ENCODE results near the gene GPSM1. TPM values are rescaled to one million over a fixed set of nuclear protein-coding genes. Genes with fewer than 3 reads are reported as not detected.

GPSM1 gene
- total and polyA plus RNA-seq, 8 donors: 3.5 to 17.4 (median 12.1) TPM

- Histone ChIP-seq H3K9me3 (no peaks in the 10 kb centered on the region), H3K36me3 (peaks cover 26 to 73% (median 60%) of the 10 kb centered on the region in 4 donors), H3K27ac (no peak overlapping the region), H3K4me1 (peaks cover 12 to 31% (median 26%) of the 10 kb centered on the region in 4 donors), H3K4me3 (no peak overlapping the region), H3K27me3 (no peaks in the 10 kb centered on the region)
- TF ChIP-seq POLR2A (IDR thresholded peaks at IDR 0.05) (no peak), POLR2AphosphoS5 (IDR thresholded peaks at IDR 0.05) (no peak), CTCF (IDR thresholded peaks at IDR 0.05) (no peak), EP300 (IDR thresholded peaks at IDR 0.05) (no peak)
- no peak for DNase-seq
- WGBS, 5 donors: 77 to 85% (median 81%) methylated on average over 13 of the region's 13 CpGs
- intact Hi-C loops (cut with DNase I; ENCODE audit: low total_unique reads): loop anchor here (10.0 kb wide), 1 partner anchor 67 kb away; no protein-coding TSS in a partner anchor
These were observed 74.7 kb downstream of the GPSM1 start for GRCh38 chr9:136402067-136402466.

- peaks cover 12 to 22% (median 21%) of the 10 kb centered on the region in 4 donors for H3K4me1 ChIP-seq
- H3K4me3 ChIP-seq: no peak overlapping the region
- peak in 1 of 2 donors; percentile 43 for DNase-seq
- WGBS, 5 donors: 73 to 92% (median 85%) methylated on average over 5 of the region's 5 CpGs
- H3K36me3 ChIP-seq: peaks cover 32 to 66% (median 60%) of the 10 kb centered on the region in 4 donors
- intact Hi-C loops (cut with DNase I; ENCODE audit: low total_unique reads): loop anchor here (10.0 kb wide), 1 partner anchor 69 kb away; no protein-coding TSS in a partner anchor
- no peaks in the 10 kb centered on the region for H3K27me3 ChIP-seq
- TF ChIP-seq POLR2A (IDR thresholded peaks at IDR 0.05) (no peak), POLR2AphosphoS5 (IDR thresholded peaks at IDR 0.05) (no peak), CTCF (IDR thresholded peaks at IDR 0.05) (no peak), EP300 (IDR thresholded peaks at IDR 0.05) (no peak)
- no peaks in the 10 kb centered on the region for H3K9me3 ChIP-seq
- no peak overlapping the region for H3K27ac ChIP-seq
These were observed 76.2 kb downstream of the GPSM1 start for GRCh38 chr9:136403538-136403914.

GRCh38 chr9:136403915-136404800, 76.8 kb downstream of the GPSM1 start:
- TF ChIP-seq EP300 (IDR thresholded peaks at IDR 0.05): no peak
- no peak for TF ChIP-seq CTCF (IDR thresholded peaks at IDR 0.05)
- no peak for TF ChIP-seq POLR2AphosphoS5 (IDR thresholded peaks at IDR 0.05)
- no peak for TF ChIP-seq POLR2A (IDR thresholded peaks at IDR 0.05)
- no peak for DNase-seq
- Histone ChIP-seq H3K27me3 (no peaks in the 10 kb centered on the region), H3K4me3 (no peak overlapping the region), H3K4me1 (peaks cover 11 to 22% (median 19%) of the 10 kb centered on the region in 4 donors), H3K9me3 (no peaks in the 10 kb centered on the region), H3K36me3 (peaks cover 32 to 63% (median 60%) of the 10 kb centered on the region in 4 donors), H3K27ac (no peak overlapping the region)
- WGBS, 5 donors: 84 to 89% (median 89%) methylated on average over 18 to 32 of the region's 32 CpGs
- intact Hi-C loops (cut with DNase I; ENCODE audit: low total_unique reads): loop anchor here (10.0 kb wide), 1 partner anchor 69 kb away; no protein-coding TSS in a partner anchor

- no peak for TF ChIP-seq EP300 (IDR thresholded peaks at IDR 0.05)
- no peak for TF ChIP-seq CTCF (IDR thresholded peaks at IDR 0.05)
- TF ChIP-seq POLR2A (IDR thresholded peaks at IDR 0.05): no peak
- no peak for TF ChIP-seq POLR2AphosphoS5 (IDR thresholded peaks at IDR 0.05)
- H3K9me3 ChIP-seq: no peaks in the 10 kb centered on the region
- no peaks in the 10 kb centered on the region for H3K27me3 ChIP-seq
- intact Hi-C loops (cut with DNase I; ENCODE audit: low total_unique reads): loop anchor here (10.0 kb wide), 1 partner anchor 70 kb away; no protein-coding TSS in a partner anchor
- peaks cover 13 to 23% (median 20%) of the 10 kb centered on the region in 4 donors for H3K4me1 ChIP-seq
- no peak overlapping the region for H3K27ac ChIP-seq
- WGBS, 5 donors: 90 to 93% (median 92%) methylated on average over 14 of the region's 14 CpGs
- no peak for DNase-seq
- peaks cover 32 to 63% (median 60%) of the 10 kb centered on the region in 4 donors for H3K36me3 ChIP-seq
- no peak overlapping the region for H3K4me3 ChIP-seq
These were observed 77.4 kb downstream of the GPSM1 start for GRCh38 chr9:136404801-136405136.
